K562 (cell line): Measurements from ENCODE around the gene GALE. TPM values are rescaled to one million over a fixed set of nuclear protein-coding genes. Genes with fewer than 3 reads are reported as not detected.

ENCODE experiments used
- BCL6 ChIP-seq: fragments of 250-450 bp; sonication (Bioruptor Pico); IDR thresholded peaks from 2 replicates; pipeline ENCODE4 v1.4.0; 2020
- CC2D1A ChIP-seq: fragments of 450-650 bp; IDR thresholded peaks from 2 replicates; pipeline ENCODE4 v1.6.1; 2017; ENCODE audit warnings: mild to moderate bottlenecking
- COPS2 ChIP-seq: fragments of 450-650 bp; conservative IDR thresholded peaks from 2 replicates; pipeline ENCODE4 v1.6.1; 2016; ENCODE audit warnings: mild to moderate bottlenecking, moderate library complexity
- DPF2 ChIP-seq: fragments of 450-650 bp; IDR thresholded peaks from 2 replicates; pipeline ENCODE4 v1.6.1; 2016
- HIVEP1 ChIP-seq: fragments of 250-450 bp; sonication (Bioruptor Pico); IDR thresholded peaks from 2 replicates; pipeline ENCODE4 v1.4.0; 2020; ENCODE audit warnings: mild to moderate bottlenecking
- ILK ChIP-seq: fragments of 450-650 bp; IDR thresholded peaks from 2 replicates; pipeline ENCODE4 v1.6.1; 2016; ENCODE audit warnings: missing genetic modification characterization, low read depth, mild to moderate bottlenecking, missing compliant biosample characterization, moderate library complexity, borderline replicate concordance
- MECOM ChIP-seq: fragments of 250-450 bp; sonication (Bioruptor Pico); IDR thresholded peaks from 2 replicates; pipeline ENCODE4 v1.8.0; 2022; ENCODE audit warnings: inconsistent platforms
- NCOA4 ChIP-seq: fragments of 450-650 bp; IDR thresholded peaks from 2 replicates; pipeline ENCODE4 v1.6.1; 2018; ENCODE audit warnings: mild to moderate bottlenecking; ENCODE audit not compliant: partially characterized antibody
- PHF21A ChIP-seq: fragments of 450-650 bp; IDR thresholded peaks from 2 replicates; pipeline ENCODE4 v1.6.1; 2017; ENCODE audit warnings: low read depth, borderline replicate concordance
- PHTF2 ChIP-seq: fragments of 250-450 bp; sonication (Bioruptor Pico); IDR thresholded peaks from 2 replicates; pipeline ENCODE4 v1.5.0; 2021; ENCODE audit warnings: mild to moderate bottlenecking
- POLR2AphosphoS2 ChIP-seq: IDR thresholded peaks from 2 replicates; pipeline ENCODE4 v1.6.1; 2012; ENCODE audit warnings: low read length, improper control_type of control experiment
- RAD21 ChIP-seq, 2 experiments: fragments of 250-450 bp in 1 of 2; fragments of 450-650 bp in 1 of 2; sonication (Bioruptor Pico) in 1 of 2; formaldehyde crosslinking in 1 of 2; IDR thresholded peaks in 1 of 2; conservative IDR thresholded peaks in 1 of 2; 2 replicates each; pipeline versions ENCODE4 v1.4.0 to v1.8.0; 2020 to 2022; ENCODE audit warnings: mild to moderate bottlenecking in 2 of 2, moderate library complexity in 1 of 2
- TFAM ChIP-seq: fragments of 250-450 bp; sonication (Bioruptor Pico); conservative IDR thresholded peaks from 2 replicates; pipeline ENCODE4 v1.5.0; 2021; ENCODE audit warnings: mild to moderate bottlenecking, moderate library complexity
- TOE1 ChIP-seq, 2 experiments: fragments of 450-650 bp in 1 of 2; sonication (generic) in 1 of 2; formaldehyde crosslinking in 1 of 2; IDR thresholded peaks; 2 replicates each; pipeline versions ENCODE4 v1.7.1 to v1.8.0; 2016 to 2022; ENCODE audit warnings: borderline replicate concordance in 2 of 2, mild to moderate bottlenecking in 2 of 2, antibody characterized with exemption in 1 of 2, inconsistent platforms in 1 of 2, low read depth in 1 of 2, missing genetic modification reagents in 1 of 2, moderate library complexity in 1 of 2
- ZFX ChIP-seq: sonication (generic); formaldehyde crosslinking; IDR thresholded peaks from 2 replicates; pipeline ENCODE4 v1.8.0; 2022; ENCODE audit warnings: mild to moderate bottlenecking, missing genetic modification reagents, moderate library complexity
- ZKSCAN8 ChIP-seq: fragments of 200-800 bp; sonication (Bioruptor generic); IDR thresholded peaks from 2 replicates; pipeline ENCODE4 v1.6.1; 2016; ENCODE audit warnings: missing genetic modification characterization, missing compliant biosample characterization
- ZNF165 ChIP-seq: fragments of 250-450 bp; sonication (Bioruptor Pico); IDR thresholded peaks from 2 replicates; pipeline ENCODE4 v1.4.0; 2020; ENCODE audit warnings: borderline replicate concordance
- ZNF174 ChIP-seq: fragments of 250-450 bp; sonication (Bioruptor Pico); IDR thresholded peaks from 2 replicates; pipeline ENCODE4 v1.4.0; 2020; ENCODE audit warnings: mild to moderate bottlenecking
- ZNF584 ChIP-seq: fragments of 200-800 bp; sonication (Bioruptor generic); IDR thresholded peaks from 2 replicates; pipeline ENCODE4 v1.6.1; 2016; ENCODE audit warnings: low read depth, mild to moderate bottlenecking, missing genetic modification characterization, missing compliant biosample characterization
- ZNF76 ChIP-seq: fragments of 250-450 bp; sonication (Bioruptor Pico); IDR thresholded peaks from 2 replicates; pipeline ENCODE4 v1.4.0; 2020; ENCODE audit warnings: mild to moderate bottlenecking, moderate library complexity, borderline replicate concordance
- ZNF764 ChIP-seq: fragments of 250-450 bp; sonication (Bioruptor Pico); IDR thresholded peaks from 2 replicates; pipeline ENCODE4 v1.4.0; 2020; ENCODE audit warnings: low read depth, mild to moderate bottlenecking, moderate library complexity
- ZSCAN32 ChIP-seq: fragments of 450-650 bp; formaldehyde crosslinking; IDR thresholded peaks from 2 replicates; pipeline ENCODE4 v1.4.0; 2020; ENCODE audit warnings: mild to moderate bottlenecking, moderate library complexity
- polyA plus RNA-seq, 8 experiments: library from polyadenylated mRNA; depleted of rRNA in 4 of 8; stranded (reverse) in 5 of 8; unstranded in 3 of 8; fragments of >200 nt; fragmentation: Nextera tagmentation in 2 of 8; fragmentation: Illumina TruSeq in 1 of 8; extraction: Ambion mirVana in 2 of 8; extraction: Trizol in 1 of 8; gene quantifications; 2 replicates each; pipeline versions ENCODE4 v1.2.1 to v1.2.3, GENCODE V29; 2011 to 2014; ENCODE audit warnings: inconsistent platforms in 1 of 8, missing spikeins in 1 of 8
- total RNA-seq, 7 experiments: library from RNA; depleted of rRNA in 6 of 7; stranded (reverse); fragments of >200 nt in 6 of 7; fragmentation: Illumina TruSeq in 2 of 7; extraction: Trizol in 2 of 7; gene quantifications; 2 replicates each; pipeline versions ENCODE4 v1.2.1 to v1.2.3, GENCODE V29; 2011 to 2021; ENCODE audit warnings: low replicate concordance in 1 of 7
- TF ChIP-seq, protein P1 (sequence below): fragments of 450-650 bp; IDR thresholded peaks from 2 replicates; pipeline ENCODE4 v1.6.1; 2018; ENCODE audit not compliant: partially characterized antibody
- TF ChIP-seq, protein P2 (sequence below): fragments of 250-450 bp; sonication (Bioruptor Pico); IDR thresholded peaks from 2 replicates; pipeline ENCODE4 v1.5.0; 2020; ENCODE audit warnings: mild to moderate bottlenecking, borderline replicate concordance

GALE gene
- total and polyA plus RNA-seq, 9 of the 15 experiments (the other 6 are each of a cell fraction or from before 2014, with no cell fraction given) = 8.4 to 139 (median 88.3) TPM

DNA sequence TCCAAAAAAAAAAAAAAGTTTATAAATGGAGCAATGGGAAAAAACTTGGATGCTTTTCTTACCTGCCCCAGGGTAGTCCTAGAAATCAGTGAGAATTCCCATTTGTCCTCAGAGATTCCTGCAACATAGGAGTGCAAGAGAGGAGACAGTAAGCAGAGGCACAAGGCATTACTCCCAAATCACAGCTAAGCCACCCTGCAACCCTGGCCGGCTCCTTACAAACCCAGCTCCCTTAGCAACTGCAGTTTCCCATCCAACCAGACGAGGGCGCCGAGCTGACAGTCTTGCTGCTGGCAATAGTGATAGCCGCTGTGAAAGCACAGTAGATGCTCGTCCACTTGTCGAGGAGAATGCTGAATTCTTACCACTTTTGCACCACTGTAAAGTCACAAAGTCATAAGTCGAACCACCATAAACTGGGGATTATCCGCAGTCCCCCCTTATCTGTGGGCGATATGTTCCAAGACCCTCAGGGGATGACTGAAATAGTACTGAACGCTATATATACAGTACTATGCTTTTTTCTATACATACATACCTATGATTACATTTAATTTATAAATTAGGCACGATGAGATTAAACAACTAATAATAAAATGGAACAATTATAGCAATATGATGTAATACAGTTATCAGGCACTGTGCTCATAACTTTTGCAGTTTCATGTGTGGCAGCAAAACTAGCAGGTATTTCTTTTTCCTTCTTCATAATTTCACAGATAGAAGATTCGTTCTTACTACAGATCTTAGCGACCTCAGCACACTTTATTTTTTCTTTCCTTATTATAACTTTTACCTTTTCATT, 28.3 kb downstream of the GALE start (continued):
- TF ChIP-seq ZSCAN32 (CRISPR knock-in tag) (no peak), ZNF584 (CRISPR knock-in tag) (no peak), BCL6 (CRISPR knock-in tag) (no peak), ZNF174 (CRISPR knock-in tag) (no peak), ILK (tag) (no peak), ZNF165 (no peak), PHTF2 (CRISPR knock-in tag) (no peak), CC2D1A (peak; percentile 18; the same call in 1 of the 2 replicates), ZNF764 (CRISPR knock-in tag) (peak; percentile 58; the same call in 1 of the 2 replicates), COPS2 (no peak), HIVEP1 (CRISPR knock-in tag) (no peak), RAD21 (CRISPR knock-in tag; conservative IDR thresholded peaks at IDR 0.05 in 1 of 2, IDR thresholded peaks at IDR 0.05 in 1 of 2) (peak; percentile 74 to 94), ZNF76 (CRISPR knock-in tag) (no peak), TOE1 (IDR thresholded peaks at IDR 0.05; ENCODE audit: borderline replicate concordance) (0 out of 2 replicates have a peak, but pooled peaks have one; percentile 32), TOE1 (CRISPR knock-in tag; IDR thresholded peaks at IDR 0.05; ENCODE audit: borderline replicate concordance, low read depth) (no peak), DPF2 (no peak), PHF21A (peak; percentile 21; the same call in 1 of the 2 replicates), NCOA4 (no peak), MECOM (CRISPR knock-in tag) (no peak), ZKSCAN8 (CRISPR knock-in tag) (no peak), POLR2AphosphoS2 (no peak), TFAM (CRISPR knock-in tag) (no peak), ZFX (CRISPR knock-in tag) (no peak)
- TF ChIP-seq, protein P1, sequence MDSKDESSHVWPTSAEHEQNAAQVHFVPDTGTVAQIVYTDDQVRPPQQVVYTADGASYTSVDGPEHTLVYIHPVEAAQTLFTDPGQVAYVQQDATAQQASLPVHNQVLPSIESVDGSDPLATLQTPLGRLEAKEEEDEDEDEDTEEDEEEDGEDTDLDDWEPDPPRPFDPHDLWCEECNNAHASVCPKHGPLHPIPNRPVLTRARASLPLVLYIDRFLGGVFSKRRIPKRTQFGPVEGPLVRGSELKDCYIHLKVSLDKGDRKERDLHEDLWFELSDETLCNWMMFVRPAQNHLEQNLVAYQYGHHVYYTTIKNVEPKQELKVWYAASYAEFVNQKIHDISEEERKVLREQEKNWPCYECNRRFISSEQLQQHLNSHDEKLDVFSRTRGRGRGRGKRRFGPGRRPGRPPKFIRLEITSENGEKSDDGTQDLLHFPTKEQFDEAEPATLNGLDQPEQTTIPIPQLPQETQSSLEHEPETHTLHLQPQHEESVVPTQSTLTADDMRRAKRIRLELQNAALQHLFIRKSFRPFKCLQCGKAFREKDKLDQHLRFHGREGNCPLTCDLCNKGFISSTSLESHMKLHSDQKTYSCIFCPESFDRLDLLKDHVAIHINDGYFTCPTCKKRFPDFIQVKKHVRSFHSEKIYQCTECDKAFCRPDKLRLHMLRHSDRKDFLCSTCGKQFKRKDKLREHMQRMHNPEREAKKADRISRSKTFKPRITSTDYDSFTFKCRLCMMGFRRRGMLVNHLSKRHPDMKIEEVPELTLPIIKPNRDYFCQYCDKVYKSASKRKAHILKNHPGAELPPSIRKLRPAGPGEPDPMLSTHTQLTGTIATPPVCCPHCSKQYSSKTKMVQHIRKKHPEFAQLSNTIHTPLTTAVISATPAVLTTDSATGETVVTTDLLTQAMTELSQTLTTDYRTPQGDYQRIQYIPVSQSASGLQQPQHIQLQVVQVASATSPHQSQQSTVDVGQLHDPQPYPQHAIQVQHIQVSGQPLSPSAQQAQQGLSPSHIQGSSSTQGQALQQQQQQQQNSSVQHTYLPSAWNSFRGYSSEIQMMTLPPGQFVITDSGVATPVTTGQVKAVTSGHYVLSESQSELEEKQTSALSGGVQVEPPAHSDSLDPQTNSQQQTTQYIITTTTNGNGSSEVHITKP = no peak
- TF ChIP-seq, protein P2, sequence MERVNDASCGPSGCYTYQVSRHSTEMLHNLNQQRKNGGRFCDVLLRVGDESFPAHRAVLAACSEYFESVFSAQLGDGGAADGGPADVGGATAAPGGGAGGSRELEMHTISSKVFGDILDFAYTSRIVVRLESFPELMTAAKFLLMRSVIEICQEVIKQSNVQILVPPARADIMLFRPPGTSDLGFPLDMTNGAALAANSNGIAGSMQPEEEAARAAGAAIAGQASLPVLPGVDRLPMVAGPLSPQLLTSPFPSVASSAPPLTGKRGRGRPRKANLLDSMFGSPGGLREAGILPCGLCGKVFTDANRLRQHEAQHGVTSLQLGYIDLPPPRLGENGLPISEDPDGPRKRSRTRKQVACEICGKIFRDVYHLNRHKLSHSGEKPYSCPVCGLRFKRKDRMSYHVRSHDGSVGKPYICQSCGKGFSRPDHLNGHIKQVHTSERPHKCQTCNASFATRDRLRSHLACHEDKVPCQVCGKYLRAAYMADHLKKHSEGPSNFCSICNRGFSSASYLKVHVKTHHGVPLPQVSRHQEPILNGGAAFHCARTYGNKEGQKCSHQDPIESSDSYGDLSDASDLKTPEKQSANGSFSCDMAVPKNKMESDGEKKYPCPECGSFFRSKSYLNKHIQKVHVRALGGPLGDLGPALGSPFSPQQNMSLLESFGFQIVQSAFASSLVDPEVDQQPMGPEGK (CRISPR knock-in tag) = no peak
